NOMO-1 treated with DMSO at 0.1 percent for 48 hours (cell line): ENCODE results near the gene NRG3.

Experiments used
- DNase-seq: peaks from one replicate; lab custom pipeline; 2025; ENCODE audit not compliant: unreplicated experiment; lab: John Stamatoyannopoulos, UW

The NRG3 gene

DNA sequence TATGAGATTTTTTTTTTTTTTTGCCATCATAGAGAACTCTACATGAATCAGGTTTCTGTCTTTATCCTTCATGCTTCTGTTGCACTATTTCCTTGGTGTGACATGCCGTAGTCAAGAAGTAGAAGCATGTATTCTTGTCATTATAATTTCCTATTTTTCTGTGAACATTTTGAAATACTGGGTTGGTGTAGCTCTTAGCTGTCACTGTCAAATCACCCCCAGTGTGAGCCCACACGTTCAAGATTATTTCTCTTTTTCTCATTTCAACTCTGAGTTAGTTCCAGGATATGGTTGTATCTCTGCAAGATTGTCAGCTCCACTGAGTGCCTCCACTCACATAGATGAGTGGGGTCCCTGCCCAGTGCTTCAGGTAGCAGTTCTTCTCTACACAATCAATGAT, 209.5 kb downstream of the NRG3 start:
- no peak for DNase-seq

DNA sequence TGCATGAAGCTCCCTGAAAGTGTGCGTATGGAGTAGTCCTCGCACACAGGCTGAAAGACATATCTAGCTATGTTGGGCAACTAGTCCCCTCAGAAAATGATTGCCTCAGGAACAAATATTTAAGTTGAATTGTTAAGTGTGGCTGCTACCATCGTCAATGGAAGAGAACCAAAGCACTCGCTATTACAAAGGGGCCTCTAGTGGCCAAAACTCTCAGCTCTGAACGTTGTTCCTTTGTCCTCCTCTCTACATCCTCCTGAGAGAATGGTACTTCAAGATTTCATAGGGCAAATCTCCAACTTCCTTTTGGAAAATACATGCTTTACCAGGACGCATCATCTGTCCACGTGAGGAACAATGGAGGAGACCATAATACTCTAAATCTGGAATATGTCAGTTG, 209.9 kb downstream of the NRG3 start:
- no peak for DNase-seq

DNA sequence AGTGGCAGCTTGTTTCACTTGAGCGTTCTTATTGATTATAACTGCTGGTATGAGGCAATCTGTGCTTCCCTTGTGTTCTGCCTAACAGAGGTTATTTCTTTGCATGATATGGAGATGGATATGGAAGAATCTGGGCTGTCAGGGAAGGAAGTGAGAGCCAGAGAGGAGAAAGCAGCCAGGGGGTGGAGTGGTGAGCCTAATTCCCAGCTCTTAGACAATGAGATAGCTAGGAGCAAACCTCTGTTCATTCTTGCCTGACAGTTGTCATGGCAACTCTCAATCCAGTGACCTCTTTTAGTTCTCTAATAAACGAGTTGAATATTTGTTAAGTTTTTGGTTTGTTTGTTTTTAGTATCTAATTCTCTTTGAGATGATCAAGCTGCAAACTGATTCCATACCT, 214.3 kb downstream of the NRG3 start:
- no peak for DNase-seq

DNA sequence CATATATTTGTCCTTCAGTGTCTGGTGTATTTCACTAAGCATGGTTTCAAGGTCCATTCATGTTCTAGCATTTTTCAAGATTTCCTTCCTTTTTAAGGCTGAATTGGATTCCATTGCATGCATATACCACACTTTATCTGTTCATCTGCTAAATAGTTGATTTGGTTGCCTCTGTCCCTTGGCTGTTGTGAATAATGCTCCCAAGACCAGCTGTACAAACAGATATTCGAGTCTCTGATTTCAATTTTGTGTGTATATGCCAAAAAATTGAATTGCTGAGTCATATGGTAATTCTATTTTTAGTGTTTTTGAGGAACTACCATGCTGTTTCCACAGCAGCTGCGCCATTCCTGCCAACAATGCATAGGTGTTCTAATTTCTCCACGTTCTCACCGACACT, 216.4 kb downstream of the NRG3 start:
- DNase-seq: no peak

DNA sequence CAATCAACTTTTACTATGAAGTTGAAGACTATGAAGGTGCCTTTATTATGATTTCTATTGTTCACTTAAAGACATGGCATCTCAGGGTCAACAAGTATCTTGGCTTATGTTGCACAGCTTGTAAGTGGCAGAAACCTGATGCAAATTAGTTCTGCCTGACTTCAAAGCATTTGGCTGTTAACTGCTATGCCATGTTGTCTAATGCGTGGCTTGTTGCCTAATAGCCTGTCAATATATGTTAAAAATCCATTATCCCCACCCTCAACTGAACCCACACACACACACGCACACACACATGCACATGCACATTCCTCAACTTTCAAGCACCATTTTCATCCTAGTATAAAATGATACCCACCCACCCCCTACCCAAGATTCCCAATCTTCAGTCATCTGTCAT, 217.1 kb downstream of the NRG3 start:
- DNase-seq: no peak

DNA sequence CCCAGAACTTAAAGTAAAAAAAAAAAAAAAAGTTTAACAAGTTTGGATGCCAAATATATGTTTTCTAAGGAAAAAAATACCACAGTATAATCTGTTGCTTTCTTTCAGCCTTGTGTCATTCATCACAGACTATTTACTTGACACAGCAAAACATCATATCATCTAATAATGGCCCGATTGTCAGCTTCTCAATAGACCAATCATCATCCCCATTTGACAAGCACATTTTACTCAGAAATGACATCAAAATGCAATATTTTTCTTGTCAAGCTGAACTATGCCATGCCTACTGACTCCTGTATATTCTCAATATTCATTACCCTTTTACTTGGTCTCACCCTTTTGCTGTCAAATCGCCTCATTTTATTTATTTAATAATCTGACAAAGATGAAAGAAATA, 249.7 kb downstream of the NRG3 start:
- no peak for DNase-seq

DNA sequence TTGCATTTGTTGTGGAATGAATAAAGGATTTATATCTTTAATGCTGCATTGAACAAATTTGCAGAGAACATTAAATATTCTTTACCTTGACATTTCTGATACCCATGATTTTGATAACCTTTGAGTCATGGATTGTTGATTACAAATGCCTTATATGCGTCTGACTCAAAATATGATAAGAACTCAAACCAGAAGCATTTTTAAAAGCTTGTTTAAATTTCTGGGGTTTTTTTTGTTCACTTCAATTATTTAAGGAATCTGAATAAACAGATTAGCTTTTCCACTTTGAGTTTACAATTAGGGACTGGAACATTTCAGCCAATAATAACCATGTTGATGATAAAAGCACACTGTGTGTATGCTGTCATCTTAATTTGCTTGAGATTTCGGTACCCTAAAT, 253.5 kb downstream of the NRG3 start:
- no peak for DNase-seq

DNA sequence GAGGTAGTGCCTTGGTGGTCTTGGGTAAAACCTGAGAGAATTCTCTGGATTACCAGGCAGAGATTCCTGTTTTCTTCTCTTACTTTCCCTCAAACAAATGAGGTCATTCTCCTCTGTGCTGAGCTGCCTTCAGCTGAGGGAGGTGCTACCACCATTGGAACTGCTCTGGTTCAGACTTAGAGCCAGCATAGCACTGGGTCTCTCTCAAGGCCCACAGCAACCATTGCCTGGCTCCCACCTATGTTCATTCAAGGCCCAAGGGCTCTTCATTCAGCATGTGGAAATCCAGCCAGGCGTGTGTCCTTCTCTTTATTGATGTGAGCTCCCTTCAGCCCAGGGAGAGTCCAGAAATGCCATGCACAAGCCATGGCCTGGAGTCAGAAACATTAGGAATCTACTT, 261.1 kb downstream of the NRG3 start:
- DNase-seq: no peak

DNA sequence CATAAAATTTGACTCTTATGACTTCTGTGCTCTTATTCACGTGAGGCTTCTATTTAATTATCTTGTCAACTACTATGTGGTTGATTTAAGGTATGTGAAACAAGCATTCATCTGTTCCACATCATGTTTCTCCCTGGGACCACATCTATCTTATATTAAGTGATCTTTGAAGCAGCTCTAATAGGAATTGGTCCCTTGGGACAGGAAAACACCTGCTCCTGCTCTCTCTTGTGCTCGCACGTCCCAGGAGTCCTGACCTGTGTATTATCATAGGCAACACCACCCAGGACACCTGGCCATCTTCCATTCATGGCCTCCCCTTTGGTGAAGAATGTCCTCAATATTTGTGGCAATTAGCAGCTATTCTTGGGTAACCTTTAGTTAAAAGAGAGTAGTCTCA, 269.2 kb downstream of the NRG3 start:
- no peak for DNase-seq

DNA sequence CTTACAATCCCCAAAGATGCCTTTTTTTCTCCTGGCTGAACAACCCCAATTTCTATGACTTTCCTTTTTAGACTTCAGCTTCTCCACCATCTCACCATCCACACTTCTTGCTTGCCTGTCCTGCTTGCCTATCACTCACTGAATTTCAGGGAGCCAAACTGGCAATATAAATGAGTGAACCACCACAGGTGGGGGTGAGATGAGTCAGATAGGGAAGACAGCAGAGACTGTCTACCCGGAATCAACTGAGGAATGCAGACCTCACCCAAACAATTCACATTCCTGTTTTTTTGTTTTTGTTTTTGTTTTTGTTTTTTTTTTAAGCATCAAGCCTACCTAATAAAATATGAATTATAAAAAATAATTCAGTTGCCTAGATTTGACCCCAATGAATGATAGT, 273.8 kb downstream of the NRG3 start:
- DNase-seq: no peak

DNA sequence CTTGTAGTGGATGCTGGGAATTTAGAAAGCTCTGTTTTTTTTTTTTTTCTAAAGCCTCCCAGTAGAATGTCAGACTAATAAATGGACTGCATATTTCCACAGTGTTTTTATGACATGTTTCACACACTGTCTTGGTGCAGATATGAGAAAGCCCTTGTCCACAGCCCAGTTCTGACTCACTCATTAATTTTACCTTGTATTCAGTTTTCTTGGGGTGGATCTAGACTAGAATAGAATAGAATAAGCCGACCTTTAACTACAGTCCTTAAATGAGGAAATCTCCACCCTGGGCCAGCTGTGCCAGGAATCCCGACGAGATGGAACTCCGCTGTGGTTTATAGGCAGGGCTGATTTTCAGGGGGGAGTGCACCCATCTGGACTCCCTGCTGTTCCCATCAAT, 274.7 kb downstream of the NRG3 start:
- no peak for DNase-seq

DNA sequence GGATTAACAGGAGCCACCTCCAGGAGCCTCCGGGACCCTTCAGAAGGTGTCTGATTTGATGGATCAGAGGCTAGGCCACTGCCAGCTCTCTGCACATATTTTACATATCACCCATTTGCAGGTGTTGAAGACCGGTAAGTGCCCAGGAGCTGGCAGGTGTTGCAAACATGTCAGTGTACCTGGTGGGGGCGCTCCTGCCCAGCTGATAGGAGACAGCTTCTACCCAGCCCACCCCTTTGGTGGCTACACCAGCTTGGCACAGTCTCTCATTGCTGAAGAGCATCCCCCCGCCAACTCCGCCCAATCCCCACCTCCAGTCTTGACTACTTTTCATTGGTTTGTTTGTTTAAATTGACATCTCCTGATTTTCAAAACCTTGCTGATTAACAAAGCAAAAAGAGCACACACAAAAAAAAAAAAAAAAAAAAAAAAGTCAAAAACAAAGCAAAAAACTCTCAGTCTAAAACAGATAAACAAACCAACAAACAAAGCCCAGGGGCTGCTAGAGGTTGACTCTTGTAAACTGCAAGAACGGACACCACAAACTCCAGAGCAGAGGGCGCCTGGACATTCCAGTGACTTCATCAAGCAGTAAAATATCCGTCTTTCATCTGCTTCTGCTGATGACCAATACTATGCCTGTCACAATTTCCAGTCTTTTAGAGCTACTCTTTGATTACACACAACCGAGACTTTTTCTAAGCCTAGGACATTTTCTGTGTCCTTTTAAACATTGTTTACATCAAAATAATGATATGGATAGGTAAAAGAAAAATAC, 275.3 kb downstream of the NRG3 start:
- no peak for DNase-seq

DNA sequence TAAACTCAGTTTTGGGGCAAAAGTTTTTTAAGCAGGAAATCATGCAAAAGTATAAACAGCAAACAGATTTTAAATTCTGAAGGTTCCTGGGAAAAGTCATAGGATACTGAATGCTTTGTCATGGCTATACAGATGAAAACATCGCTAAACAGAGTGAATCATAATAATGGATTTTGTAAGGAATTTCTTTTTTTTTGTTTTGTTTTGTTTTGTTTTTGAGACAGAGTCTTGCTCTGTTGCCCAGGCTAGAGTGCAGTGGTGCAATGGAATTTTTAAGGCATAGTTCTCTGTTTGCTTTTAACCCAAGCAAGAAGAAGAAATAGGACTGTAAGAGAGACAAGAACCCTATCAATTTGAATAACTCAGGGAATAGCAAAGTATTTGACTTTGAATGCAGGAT, 285.3 kb downstream of the NRG3 start:
- DNase-seq: no peak

DNA sequence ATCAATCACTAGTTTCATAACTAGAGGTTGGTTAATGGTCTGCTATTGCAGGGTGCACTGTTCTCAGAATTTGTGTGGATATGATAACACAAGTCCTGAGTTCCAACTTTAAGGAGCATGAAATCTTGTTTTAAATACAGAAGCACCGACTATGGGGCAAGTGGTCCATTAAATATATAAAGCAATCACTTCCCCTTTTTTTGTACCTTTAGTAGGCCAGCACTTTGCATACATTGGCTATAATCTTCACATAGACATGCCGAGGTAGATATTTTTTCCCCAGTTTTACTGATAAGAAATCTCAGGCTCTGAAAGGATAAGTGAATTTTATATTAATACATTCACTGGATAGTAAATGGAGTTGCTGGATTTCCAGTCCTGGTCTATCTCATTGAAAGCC, 286.3 kb downstream of the NRG3 start:
- no peak for DNase-seq

DNA sequence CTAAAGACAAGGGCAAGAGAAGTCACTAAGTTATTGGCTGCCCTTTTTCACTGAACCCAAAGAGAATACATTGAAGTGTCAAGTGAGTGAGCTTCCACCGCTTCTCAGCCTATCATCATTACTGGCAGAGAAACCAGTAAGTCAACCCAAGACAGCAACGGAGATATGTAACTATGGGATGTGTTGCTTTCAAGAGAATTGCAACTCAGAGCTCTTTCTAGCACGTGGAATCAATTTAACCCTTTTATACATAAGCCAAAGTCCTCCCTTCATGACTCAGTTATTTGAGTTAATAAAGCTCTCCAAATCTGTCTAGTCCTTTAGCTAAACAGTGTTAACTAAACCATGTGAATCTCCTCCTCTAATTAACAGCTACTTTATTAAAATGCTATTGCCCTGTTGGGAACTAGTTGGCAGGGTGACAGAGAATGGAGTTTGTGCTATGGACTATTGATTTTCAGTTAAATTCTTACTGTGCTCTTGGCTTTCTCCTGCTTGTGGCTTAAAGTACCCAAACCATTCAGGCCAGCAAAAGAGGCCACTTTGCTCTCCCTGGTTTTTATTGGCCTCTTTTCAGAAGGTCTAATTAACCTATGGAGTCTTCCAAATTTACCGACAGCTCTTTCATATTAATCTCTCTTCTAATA, 287.7 kb downstream of the NRG3 start:
- no peak for DNase-seq

DNA sequence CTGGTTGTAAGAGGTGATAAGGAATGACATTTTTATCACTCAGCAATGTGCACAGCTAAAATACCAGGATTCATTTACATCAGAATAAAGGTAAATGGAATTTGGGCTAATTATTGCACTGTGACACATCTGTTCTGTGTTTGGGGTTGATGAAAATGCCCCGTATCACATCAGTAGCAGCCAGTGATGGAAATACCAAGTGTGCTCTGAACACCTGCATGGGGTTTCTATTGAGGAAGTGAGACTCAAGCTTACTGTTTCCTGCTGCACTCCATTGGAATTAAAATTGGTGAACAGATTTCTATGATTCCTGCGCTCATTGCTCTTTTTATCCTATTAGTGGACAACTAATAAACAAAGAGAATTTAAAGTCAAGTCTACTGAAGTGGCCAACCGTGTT, 296.9 kb downstream of the NRG3 start:
- DNase-seq: no peak

DNA sequence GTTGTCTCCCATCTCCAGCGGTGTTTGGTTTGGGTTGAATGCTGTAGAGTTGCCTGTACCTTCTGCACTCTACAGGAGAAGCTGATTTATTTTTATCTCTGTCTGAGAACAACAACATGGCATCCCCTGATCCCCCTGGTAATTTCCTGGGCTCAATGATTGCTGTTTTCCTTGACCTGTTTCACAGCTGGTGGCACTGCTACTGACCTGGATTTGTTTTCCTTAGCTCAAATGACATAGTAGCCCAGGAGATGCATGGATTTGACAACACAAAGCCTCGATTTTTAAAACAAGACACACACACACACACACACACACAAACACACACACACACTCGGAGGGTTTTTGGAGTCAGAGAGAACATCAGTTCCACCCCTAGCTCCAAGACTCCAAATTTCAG, 301.6 kb downstream of the NRG3 start:
- DNase-seq: no peak

DNA sequence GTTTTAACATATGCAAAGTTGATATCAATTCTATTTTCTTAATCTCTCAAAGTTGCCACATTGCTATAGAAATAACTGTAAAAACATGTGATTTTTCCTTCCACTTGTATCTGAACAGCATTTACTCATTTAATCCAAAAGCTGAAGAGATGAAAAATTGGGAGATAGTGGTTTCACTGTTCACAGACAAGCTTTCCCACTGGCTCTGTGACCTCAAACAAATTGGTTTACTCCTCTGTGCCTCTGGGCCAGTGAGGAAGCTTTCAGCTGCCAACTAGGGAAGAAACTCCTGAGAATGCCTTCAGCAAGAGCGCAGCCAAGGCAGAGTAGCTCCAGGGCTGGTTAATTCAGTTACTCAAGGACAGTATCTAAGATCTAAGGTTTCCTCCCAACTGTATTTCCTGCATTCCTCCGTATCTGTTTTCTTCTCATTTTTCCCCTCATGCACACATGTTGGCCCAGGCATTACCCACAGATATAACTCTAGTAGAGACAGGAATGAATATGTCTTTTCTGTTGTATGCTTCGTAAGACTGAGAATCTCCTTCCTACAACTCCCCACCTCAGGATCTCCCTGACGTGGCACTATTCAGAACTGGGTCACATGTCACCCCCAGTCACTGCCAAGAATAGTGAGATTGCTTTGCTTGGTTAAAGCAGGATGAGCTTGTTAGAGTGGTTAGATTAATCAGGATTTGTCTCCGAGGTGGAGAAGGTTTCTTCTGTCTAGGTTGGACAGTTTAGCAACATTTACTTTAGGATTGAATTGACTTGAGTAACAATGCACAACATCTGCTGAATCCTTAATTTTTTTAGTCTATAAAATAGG, 315.7 kb downstream of the NRG3 start:
- DNase-seq: no peak

DNA sequence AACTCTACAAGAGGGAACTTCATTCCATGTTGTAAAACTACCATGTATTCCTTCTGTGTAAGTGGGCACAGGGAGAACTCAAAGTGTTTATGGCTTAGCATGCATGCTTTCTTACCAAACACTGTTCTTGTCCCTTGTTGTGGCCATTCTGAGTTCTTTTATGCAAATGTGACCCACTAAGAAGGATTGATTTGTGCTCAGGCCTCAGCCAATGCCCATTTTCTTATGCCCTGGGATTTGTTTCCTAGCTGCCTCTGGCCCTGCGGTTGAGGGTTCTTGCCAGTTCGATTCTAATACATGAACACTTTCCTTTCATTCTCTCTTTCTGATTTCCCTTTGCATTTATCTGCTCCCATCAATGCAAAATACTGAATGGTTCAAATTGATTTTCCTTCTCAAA, 316.7 kb downstream of the NRG3 start:
- no peak for DNase-seq

DNA sequence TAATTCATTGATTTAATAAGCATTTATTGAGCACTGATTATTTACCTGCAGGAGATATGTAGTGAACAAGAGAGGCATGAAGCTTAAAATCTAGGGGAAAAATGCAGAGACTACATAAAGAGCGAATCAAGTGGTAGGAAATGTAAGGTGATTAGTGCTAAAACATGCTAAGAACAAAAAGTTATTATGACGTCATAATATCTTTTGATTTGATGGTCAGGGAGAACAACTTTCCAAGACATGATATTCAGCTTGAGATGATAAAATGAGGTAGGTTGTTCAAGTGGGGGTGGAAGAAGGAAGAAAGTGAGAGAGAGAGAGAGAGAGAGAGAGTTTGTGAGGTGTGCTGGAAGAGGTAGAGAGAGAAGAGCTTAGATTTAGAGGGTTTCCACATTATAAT, 317.7 kb downstream of the NRG3 start:
- no peak for DNase-seq

DNA sequence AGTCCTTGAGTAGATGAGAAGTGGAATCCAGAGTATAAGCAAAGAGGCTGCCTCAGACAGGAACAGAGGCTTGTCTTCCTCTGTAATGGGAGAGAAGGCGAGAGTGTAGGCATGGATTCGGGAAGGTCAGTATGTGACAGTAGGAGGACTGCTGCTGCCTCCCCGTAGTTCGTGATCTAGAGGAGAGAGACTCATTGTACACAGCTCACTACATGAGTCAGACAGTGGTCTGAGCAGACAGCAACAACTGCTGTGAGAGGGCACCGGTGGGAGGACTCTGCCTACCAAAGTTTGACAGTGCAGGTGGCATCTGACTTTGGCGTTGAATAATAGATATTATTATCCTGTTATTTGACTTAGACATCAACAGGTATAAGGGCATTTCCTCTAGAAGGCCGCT, 319.4 kb downstream of the NRG3 start:
- DNase-seq: no peak

DNA sequence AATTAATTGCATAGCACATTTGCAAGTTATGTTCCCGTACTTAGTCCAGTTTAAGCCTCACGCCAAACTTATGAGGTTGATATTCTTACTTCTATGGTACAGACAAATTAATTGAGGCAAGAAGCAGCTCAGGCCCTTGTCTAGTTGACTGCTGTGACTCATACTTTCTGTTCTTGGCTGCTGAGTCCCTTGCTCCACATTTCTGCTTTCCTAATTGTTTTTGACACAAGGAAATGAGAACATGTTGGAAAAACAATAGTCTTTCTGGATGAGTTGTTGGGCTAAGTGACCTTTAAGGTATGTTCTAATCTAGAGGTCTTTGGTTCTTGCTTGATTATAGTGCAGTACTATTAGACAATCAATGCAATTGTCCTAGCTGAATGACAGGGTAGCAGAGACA, 331.8 kb downstream of the NRG3 start:
- no peak for DNase-seq
